HAP-1 (cell line): ENCODE data around the gene INTS4.
"Not testable (repeated sequence)": the region's sequence is repeated elsewhere in the genome, so short reads cannot be mapped to it uniquely, and the experiment has no call there.

Experiments
- DNase-seq, 2 experiments: peaks; one replicate each; pipeline ENCODE4 v3.0.0-alpha.2; 2016 to 2020; ENCODE audit warnings: low spot score in 2 of 2
- H3K27me3 ChIP-seq: fragments of 250-450 bp; sonication (Bioruptor Pico); 2 replicates; pipeline ENCODE4 v1.5.1; 2020; ENCODE audit warnings: low read depth, mild to moderate bottlenecking, moderate library complexity
- H3K36me3 ChIP-seq: fragments of 250-450 bp; sonication (Bioruptor Pico); replicated peaks from 2 replicates; pipeline ENCODE4 v1.5.1; 2020; ENCODE audit warnings: mild to moderate bottlenecking
- H3K4me1 ChIP-seq: fragments of 250-450 bp; sonication (Bioruptor Pico); 2 replicates; pipeline ENCODE4 v1.5.1; 2020; ENCODE audit warnings: mild to moderate bottlenecking
- H3K4me3 ChIP-seq: fragments of 250-450 bp; sonication (Bioruptor Pico); 2 replicates; pipeline ENCODE4 v1.5.1; 2020; ENCODE audit warnings: mild to moderate bottlenecking, moderate library complexity
- H3K9me3 ChIP-seq: fragments of 250-450 bp; sonication (Bioruptor Pico); 2 replicates; pipeline ENCODE4 v1.5.1; 2020; ENCODE audit warnings: mild to moderate bottlenecking, moderate library complexity
- in situ Hi-C: fragments of 300-500 bp; cut with MboI; formaldehyde crosslinking; loops from 3 replicates; pipeline ENCODE4 v1.14.3; 2020; ENCODE audit warnings: low sequenced_read_pairs, inconsistent platforms, mixed read lengths

The INTS4 gene

GRCh38 chr11:77891256-77891655 is 103.2 kb downstream of the INTS4 start:
- H3K27me3 ChIP-seq, H3K36me3 ChIP-seq, H3K9me3 ChIP-seq, DNase-seq, in situ Hi-C loops, H3K4me3 ChIP-seq, H3K4me1 ChIP-seq: not testable (repeated sequence)

- H3K4me3 ChIP-seq, DNase-seq, H3K4me1 ChIP-seq, H3K9me3 ChIP-seq, H3K36me3 ChIP-seq, H3K27me3 ChIP-seq, in situ Hi-C loops: not testable (repeated sequence)
Observed at GRCh38 chr11:77890619-77891056, 103.8 kb downstream of the INTS4 start.

GRCh38 chr11:77890100-77890614 is 104.3 kb downstream of the INTS4 start:
- H3K4me3 ChIP-seq, H3K9me3 ChIP-seq, DNase-seq, H3K36me3 ChIP-seq, in situ Hi-C loops, H3K4me1 ChIP-seq, H3K27me3 ChIP-seq: not testable (repeated sequence)

GRCh38 chr11:77889045-77889444 is 105.4 kb downstream of the INTS4 start:
- H3K4me3 ChIP-seq, H3K27me3 ChIP-seq, H3K9me3 ChIP-seq, in situ Hi-C loops, H3K36me3 ChIP-seq, H3K4me1 ChIP-seq, DNase-seq: not testable (repeated sequence)

- no peaks in the 10 kb centered on the region for H3K27me3 ChIP-seq
- H3K4me3 ChIP-seq = no peak overlapping the region
- peaks cover 12% of the 10 kb centered on the region; the same call in 1 of the 2 replicates for H3K36me3 ChIP-seq
- no peaks in the 10 kb centered on the region for H3K9me3 ChIP-seq
- no peak for DNase-seq
- in situ Hi-C loops = no loop called here
- H3K4me1 ChIP-seq = no peaks in the 10 kb centered on the region
Observed at GRCh38 chr11:77886401-77886800, 108.1 kb downstream of the INTS4 start.

- H3K9me3 ChIP-seq = no peaks in the 10 kb centered on the region
- no peaks in the 10 kb centered on the region for H3K4me1 ChIP-seq
- H3K36me3 ChIP-seq = peaks cover 14% of the 10 kb centered on the region; the same call in 1 of the 2 replicates
- no peak overlapping the region for H3K4me3 ChIP-seq
- DNase-seq = no peak
- in situ Hi-C loops = no loop called here
- H3K27me3 ChIP-seq = no peaks in the 10 kb centered on the region
Observed at GRCh38 chr11:77884829-77885190, 109.7 kb downstream of the INTS4 start.

GRCh38 chr11:77884186-77884828 is 110.2 kb downstream of the INTS4 start:
- no peaks in the 10 kb centered on the region for H3K4me1 ChIP-seq
- in situ Hi-C loops = no loop called here
- H3K36me3 ChIP-seq = peaks cover 17% of the 10 kb centered on the region
- no peaks in the 10 kb centered on the region for H3K27me3 ChIP-seq
- DNase-seq = no peak
- no peaks in the 10 kb centered on the region for H3K9me3 ChIP-seq
- H3K4me3 ChIP-seq = no peak overlapping the region

GRCh38 chr11:77883775-77884174 is 110.7 kb downstream of the INTS4 start:
- H3K4me3 ChIP-seq = no peak overlapping the region
- H3K9me3 ChIP-seq = no peaks in the 10 kb centered on the region
- in situ Hi-C loops = no loop called here
- DNase-seq = no peak
- H3K27me3 ChIP-seq = no peaks in the 10 kb centered on the region
- H3K4me1 ChIP-seq = no peaks in the 10 kb centered on the region
- H3K36me3 ChIP-seq = peaks cover 22% of the 10 kb centered on the region

- H3K9me3 ChIP-seq = no peaks in the 10 kb centered on the region
- DNase-seq = no peak
- no peaks in the 10 kb centered on the region for H3K4me1 ChIP-seq
- in situ Hi-C loops = no loop called here
- H3K4me3 ChIP-seq = no peak overlapping the region
- peaks cover 20% of the 10 kb centered on the region for H3K36me3 ChIP-seq
- no peaks in the 10 kb centered on the region for H3K27me3 ChIP-seq
Observed at GRCh38 chr11:77882396-77882795, 112.1 kb downstream of the INTS4 start.

- no peaks in the 10 kb centered on the region for H3K27me3 ChIP-seq
- H3K4me3 ChIP-seq = no peak overlapping the region
- no peaks in the 10 kb centered on the region for H3K4me1 ChIP-seq
- in situ Hi-C loops = no loop called here
- H3K9me3 ChIP-seq = no peaks in the 10 kb centered on the region
- peaks cover 18% of the 10 kb centered on the region for H3K36me3 ChIP-seq
- DNase-seq = no peak
Observed at GRCh38 chr11:77879218-77879617, 115.2 kb downstream of the INTS4 start.

GRCh38 chr11:77878247-77878646 is 116.2 kb downstream of the INTS4 start:
- DNase-seq, H3K9me3 ChIP-seq, H3K4me1 ChIP-seq, H3K4me3 ChIP-seq, H3K27me3 ChIP-seq, in situ Hi-C loops: not testable (repeated sequence)
- peaks cover 13% of the 10 kb centered on the region for H3K36me3 ChIP-seq

GRCh38 chr11:77876045-77876444 is 118.4 kb downstream of the INTS4 start:
- Histone ChIP-seq H3K27me3 (no peaks in the 10 kb centered on the region), H3K4me1 (no peaks in the 10 kb centered on the region), H3K4me3 (no peak overlapping the region), H3K9me3 (no peaks in the 10 kb centered on the region), H3K36me3 (peaks cover 16% of the 10 kb centered on the region; the same call in 1 of the 2 replicates)
- no peak for DNase-seq
- in situ Hi-C loops = no loop called here

- Histone ChIP-seq H3K9me3 (no peaks in the 10 kb centered on the region), H3K4me3 (no peak overlapping the region), H3K27me3 (no peaks in the 10 kb centered on the region), H3K4me1 (no peaks in the 10 kb centered on the region), H3K36me3 (peaks cover 10% of the 10 kb centered on the region; the same call in 1 of the 2 replicates)
- in situ Hi-C loops = no loop called here
- no peak for DNase-seq
Observed at GRCh38 chr11:77874206-77874605, 120.3 kb downstream of the INTS4 start.

- in situ Hi-C loops = no loop called here
- DNase-seq = no peak
- Histone ChIP-seq H3K9me3 (no peaks in the 10 kb centered on the region), H3K27me3 (no peaks in the 10 kb centered on the region), H3K4me1 (no peaks in the 10 kb centered on the region), H3K4me3 (no peak overlapping the region), H3K36me3 (0 out of 2 replicates have a peak, but pooled peaks cover 3% of the 10 kb centered on the region)
Observed at GRCh38 chr11:77873345-77873744, 121.1 kb downstream of the INTS4 start.

- Histone ChIP-seq H3K36me3 (0 out of 2 replicates have a peak, but pooled peaks cover 3% of the 10 kb centered on the region), H3K9me3 (no peaks in the 10 kb centered on the region), H3K4me3 (no peak overlapping the region), H3K27me3 (no peaks in the 10 kb centered on the region), H3K4me1 (no peaks in the 10 kb centered on the region)
- no peak for DNase-seq
- in situ Hi-C loops = no loop called here
Observed at GRCh38 chr11:77871855-77872254, 122.6 kb downstream of the INTS4 start.
